ENCODE results near the gene PXMP4.

DNA sequence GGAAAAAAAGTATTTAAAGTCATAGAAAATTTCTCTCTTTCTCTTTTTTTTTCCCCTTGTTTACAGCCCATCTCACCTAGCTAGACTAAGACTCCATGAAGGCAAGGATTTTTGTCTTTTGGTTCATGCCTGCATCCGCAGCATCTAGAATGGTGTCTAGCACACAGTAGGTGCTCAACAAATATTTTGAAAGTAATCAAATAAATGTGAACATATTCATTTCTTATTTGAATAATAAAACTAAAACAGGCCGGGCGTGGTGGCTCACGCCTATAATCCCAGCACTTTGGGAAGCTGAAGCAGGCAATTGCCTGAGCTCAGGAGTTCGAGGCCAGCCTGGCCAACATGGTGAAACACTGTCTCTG is 7.0 kb upstream of the PXMP4 start:
- TF ChIP-seq PPARA (CRISPR knock-in tag; IDR thresholded peaks at IDR 0.05; ENCODE audit: borderline replicate concordance): no peak
- no peak for TF ChIP-seq BACH2 (CRISPR knock-in tag; IDR thresholded peaks at IDR 0.05; ENCODE audit: borderline replicate concordance)
- TF ChIP-seq ZC3H10 (CRISPR knock-in tag; IDR thresholded peaks at IDR 0.05): no peak
- no peak for TF ChIP-seq GLIS3 (CRISPR knock-in tag; IDR thresholded peaks at IDR 0.05)
- TF ChIP-seq RARB (CRISPR knock-in tag; IDR thresholded peaks at IDR 0.05): no peak
- no peak for TF ChIP-seq TSHZ2 (CRISPR knock-in tag; IDR thresholded peaks at IDR 0.05)
- no peak for TF ChIP-seq TCF4 (CRISPR knock-in tag; IDR thresholded peaks at IDR 0.05; ENCODE audit: borderline replicate concordance)
- no peak for TF ChIP-seq TOX (CRISPR knock-in tag; IDR thresholded peaks at IDR 0.05; ENCODE audit: borderline replicate concordance)
- no peak for TF ChIP-seq ZNF8 (CRISPR knock-in tag; IDR thresholded peaks at IDR 0.05)
- TF ChIP-seq ZFP3 (CRISPR knock-in tag; IDR thresholded peaks at IDR 0.05): no peak
- no peak for TF ChIP-seq SNAI2 (CRISPR knock-in tag; IDR thresholded peaks at IDR 0.05)
- TF ChIP-seq, protein P1, sequence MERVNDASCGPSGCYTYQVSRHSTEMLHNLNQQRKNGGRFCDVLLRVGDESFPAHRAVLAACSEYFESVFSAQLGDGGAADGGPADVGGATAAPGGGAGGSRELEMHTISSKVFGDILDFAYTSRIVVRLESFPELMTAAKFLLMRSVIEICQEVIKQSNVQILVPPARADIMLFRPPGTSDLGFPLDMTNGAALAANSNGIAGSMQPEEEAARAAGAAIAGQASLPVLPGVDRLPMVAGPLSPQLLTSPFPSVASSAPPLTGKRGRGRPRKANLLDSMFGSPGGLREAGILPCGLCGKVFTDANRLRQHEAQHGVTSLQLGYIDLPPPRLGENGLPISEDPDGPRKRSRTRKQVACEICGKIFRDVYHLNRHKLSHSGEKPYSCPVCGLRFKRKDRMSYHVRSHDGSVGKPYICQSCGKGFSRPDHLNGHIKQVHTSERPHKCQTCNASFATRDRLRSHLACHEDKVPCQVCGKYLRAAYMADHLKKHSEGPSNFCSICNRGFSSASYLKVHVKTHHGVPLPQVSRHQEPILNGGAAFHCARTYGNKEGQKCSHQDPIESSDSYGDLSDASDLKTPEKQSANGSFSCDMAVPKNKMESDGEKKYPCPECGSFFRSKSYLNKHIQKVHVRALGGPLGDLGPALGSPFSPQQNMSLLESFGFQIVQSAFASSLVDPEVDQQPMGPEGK (CRISPR knock-in tag; IDR thresholded peaks at IDR 0.05; ENCODE audit: borderline replicate concordance): no peak
